GM18499 (cell line): ENCODE measurements around the gene TMEM253.

Source experiments
- ATAC-seq: cut with Tn5 transposase; IDR thresholded peaks from one replicate; pipeline ENCODE4 v1.9.1; 2021; ENCODE audit warnings: moderate number of reproducible peaks; ENCODE audit not compliant: insufficient read depth, unreplicated experiment

TMEM253 gene

DNA sequence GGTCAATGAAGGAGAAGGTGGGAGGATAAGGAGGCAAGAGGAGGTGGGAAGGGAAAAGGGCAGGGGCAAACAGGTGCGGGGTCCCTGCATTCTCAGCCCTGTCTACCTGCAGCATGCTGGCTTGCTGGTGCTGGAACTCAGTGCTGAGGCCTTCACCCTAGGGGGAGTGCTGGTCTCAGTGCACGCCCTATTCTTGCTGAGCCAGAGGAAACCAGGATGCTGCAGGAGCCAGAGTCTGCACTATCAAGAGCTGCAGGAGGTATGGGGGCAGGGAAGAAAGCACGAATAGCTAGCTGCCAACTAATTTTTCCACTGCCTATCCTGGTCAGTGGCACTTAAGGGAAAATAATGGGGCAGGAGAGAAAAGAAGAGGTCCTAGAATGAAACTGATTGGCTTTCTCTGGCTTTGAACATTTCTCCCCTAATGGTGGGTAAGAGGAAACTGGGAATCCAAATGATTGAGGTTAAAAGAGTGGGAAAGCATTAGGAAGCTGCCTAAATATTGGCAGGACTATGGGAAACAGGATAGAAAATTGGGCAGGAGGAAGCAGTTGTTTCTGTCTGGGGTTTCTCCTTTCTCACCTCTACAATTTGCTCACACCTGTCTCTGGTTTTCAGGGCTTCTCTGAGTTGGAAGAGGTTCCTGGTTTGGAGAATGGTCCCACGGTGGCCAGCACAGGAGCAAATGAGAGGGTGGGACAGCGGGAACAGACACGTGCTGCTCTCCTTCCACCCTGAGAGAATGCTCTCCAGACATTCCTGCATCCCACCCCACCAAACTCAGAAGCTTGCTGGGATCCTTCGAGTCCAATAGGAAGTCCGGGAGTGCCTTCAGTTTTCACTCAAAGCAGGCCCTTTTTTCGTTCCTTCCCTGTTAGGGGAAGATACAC lies 1.9 kb downstream of the TMEM253 start:
- ATAC-seq = no peak

GRCh38 chr14:21103411-21103709 lies 2.5 kb downstream of the TMEM253 start:
- peak; percentile 1 for ATAC-seq

GRCh38 chr14:21103710-21104447 lies 3.0 kb downstream of the TMEM253 start:
- peak; percentile 71 for ATAC-seq

DNA sequence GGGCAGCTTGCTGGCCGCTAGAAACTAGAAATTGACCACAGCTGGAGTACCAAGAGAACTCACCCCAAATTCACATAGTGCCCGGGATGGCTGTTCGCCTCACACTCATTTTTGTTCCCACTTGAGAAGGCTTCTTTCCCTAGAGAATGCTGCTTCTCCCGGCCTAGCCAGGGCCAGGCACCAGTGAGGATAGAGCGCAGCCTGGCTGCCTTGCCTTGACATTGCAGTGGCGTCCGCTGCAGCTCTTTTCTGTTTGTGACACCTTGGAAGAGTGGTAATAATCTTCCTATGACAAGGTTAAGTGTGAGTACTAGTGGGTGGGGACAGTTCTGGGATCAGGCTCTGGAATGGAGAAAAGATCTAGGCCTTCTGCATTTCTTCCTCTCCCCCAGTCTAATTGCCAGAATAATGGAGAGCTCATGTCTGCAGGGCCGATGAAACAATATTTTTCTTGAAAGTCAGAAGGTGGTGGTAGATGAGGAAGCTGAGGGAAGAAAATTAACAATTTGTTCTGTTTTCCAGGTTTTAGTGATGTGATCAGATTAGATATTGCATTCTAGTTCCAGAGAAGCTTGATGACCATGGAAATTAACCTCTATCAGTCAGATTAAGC lies 3.7 kb downstream of the TMEM253 start:
- no peak for ATAC-seq

DNA sequence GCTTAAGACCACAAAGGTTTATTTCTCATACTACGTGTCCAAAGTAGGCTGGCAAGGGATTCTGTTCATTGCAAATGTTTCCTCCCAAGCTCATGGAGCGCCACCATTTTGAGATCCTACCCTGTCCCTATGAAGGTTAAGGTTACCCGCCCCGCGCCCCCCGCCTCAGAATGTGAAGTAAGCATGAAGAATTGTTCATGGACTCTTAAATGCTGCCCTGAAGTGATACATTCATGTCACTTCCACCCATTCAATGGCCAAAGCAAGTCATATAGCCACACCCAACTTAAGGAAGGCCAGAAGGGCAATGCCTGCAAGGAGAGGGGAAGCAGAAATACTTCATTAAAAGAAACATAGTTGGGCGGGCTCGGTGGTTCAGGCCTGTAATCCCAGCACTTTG lies 4.2 kb downstream of the TMEM253 start:
- no peak for ATAC-seq

DNA sequence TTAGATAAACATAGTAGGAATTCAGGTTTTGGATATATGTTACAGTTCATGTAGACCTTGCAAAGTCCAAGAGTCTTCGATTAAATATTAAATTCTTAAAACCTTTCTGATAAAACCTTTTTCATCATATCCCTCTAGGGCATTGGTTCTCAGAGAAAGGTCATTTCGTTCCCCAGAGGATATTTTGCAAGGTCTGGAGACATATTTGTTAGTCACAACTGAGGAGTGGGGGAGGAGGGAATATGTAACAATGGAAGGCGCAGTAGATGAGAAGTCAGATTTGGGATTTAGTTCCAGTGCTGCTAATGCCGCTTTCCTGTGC lies 5.3 kb downstream of the TMEM253 start:
- ATAC-seq = no peak

- ATAC-seq = no peak
Measured at GRCh38 chr14:21106498-21107282, 5.8 kb downstream of the TMEM253 start.

DNA sequence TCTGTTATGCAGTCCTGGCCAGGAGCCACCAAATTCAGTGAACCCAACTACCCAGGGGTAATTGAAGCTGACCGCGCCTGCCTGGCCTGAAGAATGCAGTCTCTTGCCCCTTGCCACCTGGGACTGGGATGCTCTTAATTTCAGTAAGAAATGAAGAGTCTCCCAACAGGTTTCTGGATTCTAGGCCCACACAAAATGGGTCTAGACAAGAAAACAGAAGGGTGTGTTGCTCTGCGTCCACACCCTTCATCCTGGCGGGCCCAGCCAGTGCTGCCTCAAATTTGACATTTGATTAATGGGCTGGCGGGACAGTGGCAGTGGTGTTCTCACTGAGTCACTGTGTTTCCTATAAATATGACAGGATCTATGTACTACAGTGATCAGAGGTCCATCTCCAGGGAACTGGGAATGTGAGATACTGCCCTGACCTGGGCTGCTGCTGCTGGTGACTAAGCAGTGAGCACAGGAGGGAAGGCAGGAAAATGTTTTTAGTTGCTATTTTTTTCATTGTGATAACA lies 6.5 kb downstream of the TMEM253 start:
- no peak for ATAC-seq

DNA sequence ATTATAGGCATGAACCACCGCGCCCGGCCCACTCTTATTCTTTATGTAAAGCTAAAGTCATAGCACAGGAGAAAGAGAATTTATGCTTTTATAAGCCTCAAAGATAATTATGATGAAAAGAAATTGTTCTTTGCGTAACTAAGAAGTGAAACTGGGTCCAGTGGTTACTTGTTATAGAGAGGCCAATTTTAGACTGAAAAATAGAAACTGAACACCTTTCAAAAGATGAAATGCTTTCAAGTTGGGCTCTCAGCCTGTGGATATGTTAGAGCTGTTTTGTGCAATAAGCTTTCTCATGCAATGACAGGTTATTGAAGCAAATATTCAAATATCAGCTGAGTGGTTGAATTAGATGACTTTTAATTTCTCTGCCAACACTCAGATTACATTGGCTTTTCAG lies 7.9 kb downstream of the TMEM253 start:
- no peak for ATAC-seq

DNA sequence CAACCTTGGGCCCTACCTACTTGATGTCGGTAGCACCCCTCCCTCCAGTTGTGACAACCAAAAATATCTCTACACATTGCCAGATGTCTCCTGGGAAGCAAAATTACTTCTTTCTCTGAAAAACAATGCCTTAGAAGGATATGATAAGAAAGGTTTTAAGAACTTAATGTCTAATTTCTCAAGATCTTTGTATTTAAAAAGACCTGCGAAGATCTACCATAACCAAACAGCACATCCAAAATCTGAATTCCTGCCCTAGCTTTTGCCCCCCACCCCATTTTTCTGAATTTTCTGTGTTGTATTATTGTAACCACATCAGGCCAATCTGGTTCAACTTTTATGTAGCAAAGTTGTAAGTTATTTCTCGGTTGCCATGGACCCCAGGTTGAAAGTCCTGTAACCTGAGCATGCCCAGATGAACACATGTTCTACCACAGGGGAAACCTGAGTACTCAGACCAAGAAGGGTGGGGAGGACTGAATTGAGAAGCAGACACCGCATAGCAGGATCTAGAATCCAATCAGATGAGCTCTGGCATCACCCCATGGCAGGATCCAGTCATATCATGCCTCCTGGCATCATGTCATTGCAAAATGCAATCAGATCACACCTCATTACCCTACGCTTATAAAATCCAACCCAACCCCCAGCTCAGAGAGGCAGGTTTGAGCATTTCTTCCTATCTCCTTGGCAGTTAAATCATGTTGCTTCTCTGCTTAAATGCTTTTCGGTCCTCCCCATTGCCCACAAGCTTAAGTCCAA lies 8.7 kb downstream of the TMEM253 start:
- peak; percentile 41 for ATAC-seq

DNA sequence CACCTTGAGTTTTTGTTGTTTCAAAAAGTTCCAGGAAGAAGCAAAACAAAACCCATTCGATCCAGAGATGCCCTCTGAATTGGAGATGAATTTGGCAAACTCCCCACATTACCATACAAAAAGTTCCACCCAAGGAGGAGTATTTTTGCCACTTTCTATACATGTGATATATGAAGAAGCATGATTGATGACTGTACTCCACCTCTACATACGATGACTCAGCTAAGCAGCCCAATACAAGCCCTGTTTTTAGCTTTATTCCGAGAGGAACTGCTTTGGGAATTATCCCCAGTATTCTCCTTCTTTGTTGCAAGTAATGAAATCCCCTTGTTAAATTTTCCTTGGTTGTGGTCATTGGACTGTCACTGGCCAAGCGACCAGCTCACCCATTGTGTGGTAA lies 11.4 kb downstream of the TMEM253 start:
- no peak for ATAC-seq

DNA sequence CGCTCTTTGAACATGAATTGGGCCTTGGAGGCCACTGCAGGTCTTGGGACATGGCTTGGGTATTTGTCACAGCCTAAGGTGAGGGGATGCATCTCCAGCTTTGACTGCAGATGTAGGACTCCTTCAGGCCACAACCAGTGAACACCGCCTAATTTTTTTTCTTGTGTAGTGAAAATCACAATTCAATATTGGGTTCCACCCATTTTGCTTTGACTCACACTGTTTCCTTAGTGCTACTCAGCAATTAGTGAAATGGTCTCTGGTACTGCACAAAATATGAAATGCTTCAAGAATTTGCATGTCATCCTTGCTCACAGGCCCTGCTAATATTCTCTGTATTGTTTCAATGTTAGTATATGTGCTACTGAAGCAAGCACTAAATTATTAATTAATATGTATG lies 12.5 kb downstream of the TMEM253 start:
- no peak for ATAC-seq

GRCh38 chr14:21118933-21119332 lies 18.1 kb downstream of the TMEM253 start:
- no peak for ATAC-seq

GRCh38 chr14:21120686-21121085 lies 19.8 kb downstream of the TMEM253 start:
- ATAC-seq = no peak

DNA sequence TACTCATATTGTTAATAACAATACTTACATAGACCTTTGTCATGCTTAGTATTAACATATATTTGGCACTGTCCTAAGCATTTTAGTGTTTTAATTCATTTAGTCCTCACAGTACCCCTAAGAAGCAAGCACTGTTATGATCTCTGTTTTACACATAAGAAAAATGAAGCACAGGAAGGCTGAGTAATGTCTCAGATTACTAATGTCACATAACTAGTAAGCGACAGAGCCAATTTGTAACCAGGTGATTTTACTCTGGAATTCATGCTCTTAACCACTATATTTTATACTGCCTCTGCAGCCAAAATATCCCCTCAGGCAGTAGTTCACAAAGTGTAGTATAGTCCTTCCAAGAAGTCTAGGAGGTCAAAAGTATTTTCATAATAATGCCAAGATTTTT lies 20.3 kb downstream of the TMEM253 start:
- no peak for ATAC-seq

- ATAC-seq = no peak
Measured at GRCh38 chr14:21123429-21123828, 22.6 kb downstream of the TMEM253 start.

- no peak for ATAC-seq
Measured at GRCh38 chr14:21133901-21134300, 33.0 kb downstream of the TMEM253 start.

- ATAC-seq = no peak
Measured at GRCh38 chr14:21136024-21136423, 35.2 kb downstream of the TMEM253 start.

- ATAC-seq = no peak
Measured at GRCh38 chr14:21142357-21142756, 41.5 kb downstream of the TMEM253 start.

- no peak for ATAC-seq
Measured at GRCh38 chr14:21145437-21145836, 44.6 kb downstream of the TMEM253 start.
